Measurements from ENCODE around the gene TSSC4. TPM values are rescaled to one million over a fixed set of nuclear protein-coding genes. Genes with fewer than 3 reads are reported as not detected.

The TSSC4 gene
- total RNA-seq, 1 donor from 2014 or later: 80.8 TPM

GRCh38 chr11:2358754-2359442 lies 41.7 kb upstream of the TSSC4 start:
- DNase-seq (ENCODE audit: low read depth) (no peak), FAIRE-seq (no peak)
- H3K4me3 ChIP-seq (ENCODE audit: low read depth, low read length): no peak overlapping the region
- H3K27me3 ChIP-seq (ENCODE audit: control insufficient read depth, insufficient read depth, low read length): no peaks in the 10 kb centered on the region
- no peaks in the 10 kb centered on the region for H3K36me3 ChIP-seq (ENCODE audit: control insufficient read depth, insufficient read depth, low read length)
- TF ChIP-seq CTCF (IDR thresholded peaks at IDR 0.05; ENCODE audit: insufficient read depth, low read length, severe bottlenecking): no peak

GRCh38 chr11:2359557-2359956 lies 41.0 kb upstream of the TSSC4 start:
- no peak overlapping the region for H3K4me3 ChIP-seq (ENCODE audit: low read depth, low read length)
- H3K27me3 ChIP-seq (ENCODE audit: control insufficient read depth, insufficient read depth, low read length): no peaks in the 10 kb centered on the region
- no peak for TF ChIP-seq CTCF (IDR thresholded peaks at IDR 0.05; ENCODE audit: insufficient read depth, low read length, severe bottlenecking)
- peak; percentile 62 for FAIRE-seq
- no peaks in the 10 kb centered on the region for H3K36me3 ChIP-seq (ENCODE audit: control insufficient read depth, insufficient read depth, low read length)
- DNase-seq (ENCODE audit: low read depth): no peak

GRCh38 chr11:2360081-2360642 lies 40.4 kb upstream of the TSSC4 start:
- DNase-seq (ENCODE audit: low read depth) (no peak), FAIRE-seq (no peak)
- Histone ChIP-seq H3K4me3 (ENCODE audit: low read depth, low read length) (no peak overlapping the region), H3K36me3 (ENCODE audit: control insufficient read depth, insufficient read depth, low read length) (no peaks in the 10 kb centered on the region), H3K27me3 (ENCODE audit: control insufficient read depth, insufficient read depth, low read length) (no peaks in the 10 kb centered on the region)
- no peak for TF ChIP-seq CTCF (IDR thresholded peaks at IDR 0.05; ENCODE audit: insufficient read depth, low read length, severe bottlenecking)

- no peak overlapping the region for H3K4me3 ChIP-seq (ENCODE audit: low read depth, low read length)
- H3K27me3 ChIP-seq (ENCODE audit: control insufficient read depth, insufficient read depth, low read length): peaks cover 2% of the 10 kb centered on the region
- no peak for TF ChIP-seq CTCF (IDR thresholded peaks at IDR 0.05; ENCODE audit: insufficient read depth, low read length, severe bottlenecking)
- DNase-seq (ENCODE audit: low read depth) (no peak), FAIRE-seq (peak; percentile 55)
- no peaks in the 10 kb centered on the region for H3K36me3 ChIP-seq (ENCODE audit: control insufficient read depth, insufficient read depth, low read length)
Observed at GRCh38 chr11:2361565-2361964, 39.0 kb upstream of the TSSC4 start.

DNA sequence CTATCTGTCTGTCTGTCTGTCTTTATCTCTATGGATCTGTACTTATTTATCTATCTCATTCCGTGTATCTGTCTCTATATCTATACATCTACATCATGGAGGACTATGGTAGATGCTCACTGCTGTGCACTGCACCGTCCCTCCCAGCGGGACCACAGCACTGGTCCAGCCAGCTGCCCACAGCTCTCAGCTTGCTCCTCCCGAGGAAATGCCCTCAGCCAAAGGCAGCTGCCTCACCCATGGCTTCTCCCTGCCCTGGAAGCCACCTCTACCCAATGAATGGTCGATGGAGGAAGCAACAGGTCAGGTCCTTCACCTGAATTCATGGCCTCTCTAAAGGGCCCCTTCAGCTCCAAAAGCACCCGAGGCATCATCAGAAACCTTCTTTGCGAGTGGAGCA lies 38.1 kb upstream of the TSSC4 start:
- peaks cover 5% of the 10 kb centered on the region for H3K27me3 ChIP-seq (ENCODE audit: control insufficient read depth, insufficient read depth, low read length)
- no peak for DNase-seq (ENCODE audit: low read depth)
- H3K4me3 ChIP-seq (ENCODE audit: low read depth, low read length): no peak overlapping the region
- no peaks in the 10 kb centered on the region for H3K36me3 ChIP-seq (ENCODE audit: control insufficient read depth, insufficient read depth, low read length)
- FAIRE-seq: no peak
- no peak for TF ChIP-seq CTCF (IDR thresholded peaks at IDR 0.05; ENCODE audit: insufficient read depth, low read length, severe bottlenecking)

GRCh38 chr11:2363130-2363529 lies 37.4 kb upstream of the TSSC4 start:
- DNase-seq (ENCODE audit: low read depth) (no peak), FAIRE-seq (no peak)
- TF ChIP-seq CTCF (IDR thresholded peaks at IDR 0.05; ENCODE audit: insufficient read depth, low read length, severe bottlenecking): no peak

More at GRCh38 chr11:2363130-2363529, 37.4 kb upstream of the TSSC4 start:
- Histone ChIP-seq H3K4me3 (ENCODE audit: low read depth, low read length) (no peak overlapping the region), H3K36me3 (ENCODE audit: control insufficient read depth, insufficient read depth, low read length) (no peaks in the 10 kb centered on the region), H3K27me3 (ENCODE audit: control insufficient read depth, insufficient read depth, low read length) (peaks cover 5% of the 10 kb centered on the region)

Data from bronchial epithelial cell (primary cell).